Stimulated activated CD8-positive, alpha-beta memory T cell treated with anti-CD3 and anti-CD28 coated beads, Interleukin-7, amount 100 ng/mL, for 4 hours (primary cell): ENCODE results near the gene TBX5.

Experiments
- DNase-seq, 2 donors: peaks; one replicate each; pipeline ENCODE4 v3.0.0-alpha.2; 2020; ENCODE audit warnings: low read depth in 2 of 2

TBX5 gene

GRCh38 chr12:114319422-114319821 lies 86.5 kb downstream of the TBX5 start:
- no peak for DNase-seq

GRCh38 chr12:114318984-114319383 lies 87.0 kb downstream of the TBX5 start:
- DNase-seq = no peak

GRCh38 chr12:114316076-114316475 lies 89.9 kb downstream of the TBX5 start:
- no peak for DNase-seq

- DNase-seq = no peak
Observed at GRCh38 chr12:114314974-114315720, 90.8 kb downstream of the TBX5 start.

- no peak for DNase-seq
Observed at GRCh38 chr12:114314403-114314802, 91.5 kb downstream of the TBX5 start.

- DNase-seq = no peak
Observed at GRCh38 chr12:114313910-114314309, 92.0 kb downstream of the TBX5 start.

- DNase-seq = no peak
Observed at GRCh38 chr12:114311974-114312373, 94.0 kb downstream of the TBX5 start.

GRCh38 chr12:114306646-114307045 lies 99.3 kb downstream of the TBX5 start:
- DNase-seq = no peak

- no peak for DNase-seq
Observed at GRCh38 chr12:114305446-114305845, 100.5 kb downstream of the TBX5 start.
